ENCODE measurements around the gene CARS1.
"Not testable (repeated sequence)": the region's sequence is repeated elsewhere in the genome, so short reads cannot be mapped to it uniquely, and the experiment has no call there.

Gene CARS1

DNA sequence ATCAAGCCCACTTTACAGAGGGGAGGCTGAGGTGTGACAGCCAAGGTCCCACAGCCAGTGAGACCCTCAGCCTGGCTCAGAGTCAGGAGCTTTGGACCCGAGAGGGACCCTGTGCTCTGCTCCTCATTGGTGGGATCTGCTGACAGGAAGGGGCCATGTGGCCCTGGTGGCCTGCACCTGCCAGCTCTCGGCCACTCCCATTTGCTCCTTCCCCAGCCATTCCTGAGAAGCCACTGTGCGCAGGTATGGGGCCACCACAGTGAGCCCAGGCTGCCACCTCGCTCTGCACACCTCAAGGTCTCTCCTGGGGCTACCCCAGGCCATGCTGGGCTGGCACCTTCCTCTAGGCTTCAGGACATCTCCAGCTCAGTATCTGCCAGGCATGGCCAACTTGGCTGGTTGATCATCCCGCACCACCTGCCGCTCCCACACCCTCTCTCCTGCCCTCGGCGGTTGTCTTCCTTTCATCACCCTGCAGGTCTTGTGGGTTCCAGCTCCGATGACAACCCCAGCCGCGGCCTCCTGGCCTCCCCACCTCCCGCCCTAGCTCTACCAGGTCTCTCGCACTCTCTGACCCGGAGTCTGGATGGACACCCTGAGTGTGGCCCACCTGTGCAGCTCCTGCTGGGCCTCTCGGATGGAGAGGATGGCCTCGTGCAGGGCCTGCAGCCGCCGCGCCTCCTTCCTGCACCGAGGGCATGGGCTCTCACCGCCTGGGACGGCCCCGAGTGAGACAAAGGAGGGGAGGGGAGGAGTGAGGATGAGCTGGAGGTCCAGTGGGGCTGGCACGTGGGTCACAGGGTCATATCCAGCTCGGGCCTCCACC, 32.2 kb upstream of the CARS1 start:
- no peak for DNase-seq

GRCh38 chr11:3088806-3089205, 31.6 kb upstream of the CARS1 start:
- no peak for DNase-seq

DNA sequence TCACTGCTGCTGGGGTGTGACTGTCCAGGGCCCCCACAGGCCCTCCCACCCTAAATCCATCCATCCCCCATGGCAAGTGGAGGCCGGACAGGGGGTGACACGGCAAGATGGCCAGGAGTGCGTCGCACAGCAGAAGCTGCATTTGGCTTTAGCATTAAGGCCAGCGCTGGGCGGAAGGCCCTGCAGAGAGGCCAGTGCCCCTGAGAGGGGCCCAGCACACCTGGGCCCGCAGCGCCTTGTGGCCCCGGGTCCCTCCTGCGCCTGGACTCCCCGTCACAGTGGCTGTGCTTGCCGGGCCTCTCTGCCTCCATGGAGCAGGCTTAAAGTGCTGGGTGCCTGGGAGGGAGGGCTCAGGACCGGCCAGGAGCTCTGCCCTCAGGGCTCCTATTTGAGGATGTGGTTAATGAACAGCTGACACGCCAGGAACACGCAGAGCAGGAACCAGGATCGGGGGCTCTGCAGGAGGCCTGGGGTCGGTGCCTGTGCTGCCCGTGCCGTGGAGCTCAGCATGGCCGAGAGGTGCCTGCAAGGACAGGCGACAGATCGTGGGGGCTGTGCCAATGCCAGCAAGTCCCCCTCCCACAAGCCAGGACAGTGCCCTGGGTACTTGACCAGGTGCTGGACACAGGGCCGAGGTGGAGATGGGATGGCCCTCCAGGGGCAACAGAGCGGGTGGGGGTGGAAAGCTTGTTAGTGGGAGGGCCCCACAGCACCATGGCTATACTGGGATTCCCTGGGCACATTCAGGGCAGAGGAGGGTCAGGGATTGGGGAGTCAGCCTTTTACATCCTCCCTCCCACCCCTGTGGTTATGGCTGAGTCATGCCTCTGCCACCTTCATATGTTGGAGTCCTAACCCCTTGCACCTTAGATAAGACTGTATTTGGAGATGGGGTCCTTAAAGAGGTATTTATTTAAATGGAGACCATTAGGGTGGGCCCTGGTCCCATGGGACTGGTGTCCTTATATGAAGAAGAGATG, 30.9 kb upstream of the CARS1 start:
- no peak for DNase-seq

DNA sequence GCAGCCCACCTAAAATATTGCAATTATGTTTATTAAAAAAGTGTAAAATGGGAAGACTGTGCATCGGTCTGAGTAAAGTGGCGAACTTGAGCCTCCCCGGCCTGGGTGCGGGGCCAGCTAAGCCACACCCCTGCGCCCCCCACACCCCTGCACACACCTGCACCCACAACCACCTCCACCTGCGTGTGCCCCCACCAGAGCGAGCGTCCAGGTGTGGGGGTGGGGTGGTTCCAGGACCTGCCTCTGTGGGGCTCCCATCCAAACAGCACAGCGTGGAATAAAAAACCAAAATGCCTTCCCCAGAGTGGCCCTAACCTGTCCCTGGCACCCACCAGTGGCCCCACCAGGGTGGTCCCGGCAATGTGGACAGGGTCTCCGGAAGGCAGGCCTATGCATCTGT, 30.1 kb upstream of the CARS1 start:
- DNase-seq, result no peak

DNA sequence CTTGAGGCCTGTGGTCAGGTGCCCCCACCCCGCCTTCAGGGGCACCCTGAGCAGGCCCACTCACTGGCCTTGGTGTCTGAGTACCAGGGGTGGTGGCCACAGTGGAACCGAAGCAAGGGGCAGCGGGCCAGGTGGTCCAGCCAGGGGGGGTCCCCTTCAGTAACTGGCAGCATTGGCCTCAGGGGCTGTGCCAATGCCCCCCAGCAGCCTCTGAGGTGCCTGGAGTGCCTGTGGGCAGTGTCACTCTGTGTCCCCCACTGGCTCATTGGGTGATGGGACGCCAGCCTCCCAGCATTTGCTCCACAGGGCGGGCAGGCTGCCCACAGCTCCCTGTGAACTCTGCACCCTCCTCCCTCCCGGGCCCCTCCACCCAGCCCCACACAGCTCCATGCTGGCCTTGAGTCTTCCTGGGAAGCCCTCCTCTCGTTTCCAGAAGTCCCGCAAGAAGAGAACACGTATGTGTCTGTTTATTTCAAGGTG, 29.5 kb upstream of the CARS1 start:
- DNase-seq, result no peak

DNA sequence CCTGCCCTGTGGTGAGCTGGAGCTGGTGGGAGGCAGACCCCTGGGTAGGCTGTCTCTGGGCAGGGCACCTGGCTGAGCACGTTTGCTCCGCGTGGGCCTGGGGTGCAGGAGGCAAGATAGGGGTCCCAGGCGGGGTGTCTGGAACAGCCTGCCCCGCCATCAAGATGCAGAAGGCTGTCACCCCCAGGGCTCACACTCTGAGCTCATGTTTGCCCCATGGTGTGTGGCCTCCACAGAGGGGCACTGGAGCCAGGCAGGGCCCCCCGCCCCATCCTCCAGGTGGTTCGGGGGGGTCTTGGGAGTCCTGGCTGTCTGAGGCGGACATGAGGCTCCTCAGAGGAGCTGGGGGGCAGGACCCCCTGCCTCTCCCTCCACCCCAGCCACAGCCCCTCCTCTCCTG, 28.9 kb upstream of the CARS1 start:
- DNase-seq, result no peak

DNA sequence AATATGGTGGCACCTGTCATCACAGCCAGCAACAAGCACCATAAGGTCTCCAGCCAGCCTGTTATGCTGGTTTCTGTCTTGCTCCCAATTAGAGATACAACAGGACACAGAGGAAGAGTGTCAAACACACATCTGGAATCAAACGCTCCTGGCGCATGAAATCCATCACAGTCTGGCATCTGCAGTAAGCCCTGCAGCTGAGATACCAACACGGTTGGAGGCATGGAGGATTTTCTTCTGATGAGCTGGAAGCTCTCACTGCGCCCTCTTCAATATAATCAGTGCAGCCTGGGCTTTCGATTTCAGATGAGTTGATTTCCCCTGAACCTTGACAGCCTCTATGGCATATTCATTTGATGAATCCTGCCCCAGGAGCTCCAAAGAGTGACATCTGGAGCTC, 27.8 kb upstream of the CARS1 start:
- no peak for DNase-seq

DNA sequence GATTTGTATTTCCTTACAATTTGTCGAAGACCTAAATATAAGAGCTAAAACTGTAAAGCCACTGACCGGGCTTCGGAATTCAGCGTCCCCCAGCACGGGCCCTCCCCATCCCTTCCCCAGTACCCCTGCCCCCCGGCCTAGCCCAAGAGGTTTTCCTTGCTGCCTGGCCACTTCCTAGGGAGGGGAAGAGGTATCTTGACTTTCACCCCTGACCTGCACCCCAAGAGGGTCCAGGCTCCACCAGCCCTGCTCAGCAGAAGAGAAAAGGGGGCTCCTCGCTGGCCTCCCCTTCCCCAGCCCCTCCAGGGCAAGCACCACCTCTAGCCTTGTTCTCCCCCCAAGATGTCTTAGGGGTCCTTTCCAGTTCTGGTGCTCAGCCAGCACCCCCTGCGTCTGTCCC, 26.1 kb upstream of the CARS1 start:
- DNase-seq, result no peak

- no peak for DNase-seq
Observed at GRCh38 chr11:3081386-3081751, 24.1 kb upstream of the CARS1 start.

DNA sequence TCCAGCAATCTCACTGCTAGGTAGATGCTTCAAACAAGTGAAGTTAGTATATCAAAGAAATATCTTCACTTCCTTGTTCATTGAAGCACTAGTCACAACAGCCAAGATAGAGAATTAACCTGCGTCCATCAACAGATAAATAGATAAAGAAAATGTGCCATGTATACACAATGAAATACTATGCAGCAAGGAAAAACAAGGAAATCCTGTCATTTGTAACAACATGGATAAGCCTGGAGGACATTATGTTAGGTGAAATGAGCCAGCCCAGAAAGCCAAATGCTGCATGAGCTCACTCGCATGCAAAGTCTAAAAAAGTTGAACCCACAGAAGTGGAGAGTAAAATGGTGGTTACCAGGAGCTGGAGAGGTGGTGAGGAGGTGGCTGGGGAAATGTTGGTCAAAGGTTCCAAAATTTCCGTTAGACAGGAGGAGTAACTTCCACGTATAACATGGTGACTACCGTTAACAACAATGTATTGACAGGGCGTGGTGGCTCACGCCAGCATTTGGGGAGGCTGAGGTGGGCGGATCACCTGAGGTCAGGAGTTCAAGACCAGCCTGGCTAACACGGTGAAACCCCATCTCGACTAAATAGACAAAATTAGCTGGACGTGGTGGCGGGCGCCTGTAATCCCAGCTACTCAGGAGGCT, 23.6 kb upstream of the CARS1 start:
- DNase-seq, result no peak

DNA sequence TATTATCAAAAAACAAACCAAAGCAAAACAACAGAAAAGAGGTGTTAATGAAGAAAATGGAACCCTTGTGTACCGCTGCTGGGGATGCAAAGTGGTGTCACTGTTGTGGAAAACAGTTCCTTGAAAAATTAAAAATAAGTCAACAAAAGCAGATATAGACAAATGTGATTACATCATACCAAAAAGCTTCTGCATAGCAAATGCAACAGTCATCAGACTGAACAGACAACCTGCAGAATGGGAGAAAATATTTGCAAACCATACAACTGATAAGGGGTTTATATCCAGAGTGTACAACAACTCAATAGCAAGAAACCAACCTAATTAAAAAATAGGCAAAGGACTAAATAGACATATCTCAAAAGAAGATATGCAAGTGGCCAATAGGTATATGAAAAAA, 22.9 kb upstream of the CARS1 start:
- DNase-seq, result no peak

- no peak for DNase-seq
Observed at GRCh38 chr11:3077846-3078440, 20.7 kb upstream of the CARS1 start.

DNA sequence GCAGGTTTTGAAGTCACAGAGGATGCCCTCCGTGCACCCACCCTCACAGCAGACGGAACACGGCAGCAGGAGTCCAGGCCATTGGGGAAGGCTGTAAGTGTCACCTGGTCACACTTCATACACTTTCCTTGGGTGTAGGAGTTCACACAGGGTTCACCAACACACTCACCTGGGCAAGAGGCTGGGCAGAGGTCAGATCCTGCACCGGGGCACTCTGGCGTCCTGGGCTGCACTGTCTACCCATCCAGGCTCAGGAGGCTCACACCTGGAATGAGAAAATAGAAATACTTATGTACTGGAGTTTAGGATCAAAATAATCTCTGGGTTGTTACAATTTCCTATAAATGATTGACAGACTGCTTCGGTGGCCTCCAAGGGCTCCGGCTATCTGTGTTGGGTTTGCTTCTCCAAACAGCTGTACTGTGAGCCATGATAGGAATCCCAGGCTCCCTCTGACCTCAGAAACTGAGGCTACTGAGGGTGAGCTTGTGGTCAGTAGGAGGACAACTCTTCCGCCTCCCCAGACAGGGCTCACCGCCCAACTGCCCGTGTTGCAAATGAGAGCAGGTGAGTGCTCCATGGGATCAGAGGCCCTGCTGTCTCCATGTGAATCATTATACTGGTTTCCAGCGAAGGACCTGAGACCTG, 20.1 kb upstream of the CARS1 start:
- no peak for DNase-seq

DNA sequence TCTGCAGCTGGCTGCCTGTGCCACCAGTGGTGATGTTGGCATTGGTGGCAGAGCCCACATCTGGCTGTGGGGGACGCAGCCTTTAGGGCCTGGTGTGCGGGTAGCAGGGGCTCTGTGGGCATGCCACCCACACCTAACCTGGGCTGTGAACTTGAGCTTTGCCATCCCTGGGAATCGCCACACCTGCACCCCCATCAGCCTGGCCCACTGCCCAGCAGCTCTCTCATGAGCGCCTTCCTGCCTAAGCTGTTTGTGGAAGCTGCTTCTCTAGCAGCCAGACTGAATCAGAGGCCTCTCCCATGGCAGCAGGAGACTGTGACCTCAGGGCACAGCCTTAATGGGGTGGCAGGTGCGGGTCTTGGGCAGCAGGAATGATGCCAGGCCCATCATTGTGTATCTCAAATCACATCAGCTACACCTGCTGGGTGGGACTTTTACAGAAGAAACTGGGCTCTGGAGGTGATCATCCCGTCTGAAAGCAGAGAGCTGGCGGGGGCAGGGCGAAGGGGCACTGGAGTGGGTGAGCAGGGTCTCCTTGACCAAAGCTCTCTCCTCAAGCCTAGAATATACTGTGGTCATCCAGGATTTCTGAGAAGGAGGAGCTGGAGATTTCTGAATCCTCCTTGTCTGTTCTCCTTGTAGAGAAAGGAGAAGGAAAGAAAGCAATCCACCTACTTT, 17.8 kb upstream of the CARS1 start:
- no peak for DNase-seq

DNA sequence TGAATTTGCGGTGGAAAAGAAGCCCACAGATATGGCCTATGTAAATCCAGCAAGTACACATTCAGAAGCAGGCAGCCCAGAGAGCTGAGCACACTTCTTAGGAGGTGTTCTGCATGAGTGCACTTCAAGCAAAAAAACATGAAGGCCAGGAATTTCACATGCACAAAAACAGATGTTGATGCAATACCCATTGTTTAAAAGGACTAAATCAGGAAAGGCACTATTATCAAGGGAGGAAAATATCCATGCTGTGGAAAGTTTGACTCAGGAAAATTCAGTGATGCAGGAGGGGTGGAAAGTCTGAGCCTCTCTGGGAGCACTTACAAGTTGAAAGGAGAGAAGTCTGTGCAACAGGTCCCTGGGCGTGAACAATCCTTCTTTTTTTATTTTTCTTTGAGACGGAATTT, 15.8 kb upstream of the CARS1 start:
- DNase-seq, result peak; percentile 64

- DNase-seq, result no peak
Observed at GRCh38 chr11:3069425-3069824, 12.2 kb upstream of the CARS1 start.

DNA sequence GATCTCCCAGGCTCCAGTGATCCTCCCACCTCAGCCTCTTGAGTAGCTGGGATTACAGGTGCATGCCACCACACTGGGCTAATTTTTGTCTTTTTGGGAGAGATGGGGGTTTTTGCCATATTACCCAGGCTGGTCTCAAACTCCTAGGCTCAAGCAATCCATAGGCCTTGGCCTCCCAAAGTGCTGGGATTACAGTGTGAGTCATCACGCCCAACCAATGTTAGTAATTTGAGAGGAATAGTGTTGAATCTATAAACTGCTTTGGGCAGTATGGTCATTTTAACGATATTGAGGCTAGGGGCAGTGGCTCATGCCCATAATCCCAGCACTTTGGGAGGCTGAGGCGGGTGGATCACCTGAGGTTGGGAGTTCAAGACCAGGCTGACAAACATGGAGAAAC, 9.1 kb upstream of the CARS1 start:
- not testable (repeated sequence) for DNase-seq

- not testable (repeated sequence) for DNase-seq
Observed at GRCh38 chr11:3064709-3065108, 7.5 kb upstream of the CARS1 start.

DNA sequence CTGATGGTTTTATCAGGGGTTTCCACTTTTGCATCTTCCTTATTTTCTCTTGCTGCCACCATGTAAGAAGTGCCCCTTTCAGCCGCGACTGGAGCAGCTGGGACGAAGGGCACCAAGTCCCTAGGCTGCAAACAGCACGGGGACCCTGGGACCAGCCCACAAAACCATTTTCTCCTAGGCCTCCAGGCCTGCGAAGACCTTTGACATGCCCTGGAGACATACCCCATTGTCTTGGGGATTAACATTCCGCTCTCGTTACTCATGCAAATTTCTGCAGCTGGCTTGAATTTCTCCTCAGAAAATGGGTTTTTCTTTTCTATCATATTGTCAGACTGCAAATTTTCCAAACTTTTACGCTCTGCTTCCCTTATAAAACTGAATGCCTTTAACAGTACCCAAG, 6.7 kb upstream of the CARS1 start:
- DNase-seq, result peak; percentile 28

- DNase-seq, result not testable (repeated sequence)
Observed at GRCh38 chr11:3063432-3063831, 6.2 kb upstream of the CARS1 start.

GRCh38 chr11:3060436-3061025, 3.3 kb upstream of the CARS1 start:
- no peak for DNase-seq

All from fibroblast of upper back skin (primary cell).